Esophagus squamous epithelium (tissue), 4 donors: Measurements from ENCODE around the gene SPARCL1.

Experiments
- POLR2A ChIP-seq, 4 donors: fragments of 450-650 bp; IDR thresholded peaks; one replicate each; pipeline ENCODE4 v1.6.1; 2017; ENCODE audit warnings: antibody characterized with exemption in 4 of 4, mild to moderate bottlenecking in 4 of 4, moderate library complexity in 3 of 4
- TF ChIP-seq, protein P1 (sequence below), 6 experiments: fragments of 450-650 bp in 4 of 6; fragments of 200-600 bp in 2 of 6; sonication (generic) in 2 of 6; IDR thresholded peaks; one replicate each; pipeline ENCODE4 v1.5.1; 2016 to 2019; ENCODE audit warnings: antibody characterized with exemption in 6 of 6, mild to moderate bottlenecking in 4 of 6, moderate library complexity in 4 of 6

DNA sequence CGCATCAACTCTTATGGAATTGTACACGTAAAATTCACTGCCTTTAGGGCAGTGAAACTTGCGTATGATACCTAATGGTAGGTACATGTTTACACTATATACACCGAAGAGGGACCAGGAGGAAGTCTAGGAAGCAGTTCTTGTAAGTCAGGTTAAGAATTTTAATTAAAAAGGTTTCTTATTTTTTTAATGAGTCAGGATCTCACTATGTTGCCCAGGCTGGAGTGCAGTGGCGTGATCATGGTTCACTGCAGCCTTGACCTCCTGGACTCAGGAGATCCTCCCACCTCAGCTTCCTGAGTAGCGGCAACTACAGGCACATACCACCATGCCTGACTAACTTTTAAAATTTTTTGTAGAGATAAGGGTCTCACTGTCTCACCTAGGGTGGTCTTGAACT is 100.2 kb downstream of the SPARCL1 start:
- TF ChIP-seq, protein P1, sequence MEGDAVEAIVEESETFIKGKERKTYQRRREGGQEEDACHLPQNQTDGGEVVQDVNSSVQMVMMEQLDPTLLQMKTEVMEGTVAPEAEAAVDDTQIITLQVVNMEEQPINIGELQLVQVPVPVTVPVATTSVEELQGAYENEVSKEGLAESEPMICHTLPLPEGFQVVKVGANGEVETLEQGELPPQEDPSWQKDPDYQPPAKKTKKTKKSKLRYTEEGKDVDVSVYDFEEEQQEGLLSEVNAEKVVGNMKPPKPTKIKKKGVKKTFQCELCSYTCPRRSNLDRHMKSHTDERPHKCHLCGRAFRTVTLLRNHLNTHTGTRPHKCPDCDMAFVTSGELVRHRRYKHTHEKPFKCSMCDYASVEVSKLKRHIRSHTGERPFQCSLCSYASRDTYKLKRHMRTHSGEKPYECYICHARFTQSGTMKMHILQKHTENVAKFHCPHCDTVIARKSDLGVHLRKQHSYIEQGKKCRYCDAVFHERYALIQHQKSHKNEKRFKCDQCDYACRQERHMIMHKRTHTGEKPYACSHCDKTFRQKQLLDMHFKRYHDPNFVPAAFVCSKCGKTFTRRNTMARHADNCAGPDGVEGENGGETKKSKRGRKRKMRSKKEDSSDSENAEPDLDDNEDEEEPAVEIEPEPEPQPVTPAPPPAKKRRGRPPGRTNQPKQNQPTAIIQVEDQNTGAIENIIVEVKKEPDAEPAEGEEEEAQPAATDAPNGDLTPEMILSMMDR (IDR thresholded peaks at IDR 0.05) = no peak
- TF ChIP-seq POLR2A (IDR thresholded peaks at IDR 0.05) = no peak
